Duodenal mucosa (tissue), 2 donors: ENCODE measurements around the gene MCCC2.
"Not testable (repeated sequence)": the region's sequence is repeated elsewhere in the genome, so short reads cannot be mapped to it uniquely, and the experiment has no call there.

Source experiments
- H3K27ac ChIP-seq: one replicate; pipeline ENCODE4 v1.7.0; 2013; ENCODE audit warnings: low read depth, low read length
- H3K27me3 ChIP-seq, 2 donors: one replicate each; pipeline ENCODE4 v1.7.0; 2013; ENCODE audit warnings: low read length in 2 of 2, control low read depth in 1 of 2; ENCODE audit not compliant: insufficient read depth in 2 of 2, control insufficient read depth in 1 of 2
- H3K36me3 ChIP-seq, 2 donors: one replicate each; pipeline ENCODE4 v1.7.0; 2013; ENCODE audit warnings: low read length in 2 of 2, control low read depth in 1 of 2; ENCODE audit not compliant: insufficient read depth in 2 of 2, control insufficient read depth in 1 of 2
- H3K4me1 ChIP-seq, 2 donors: one replicate each; pipeline ENCODE4 v1.7.0; 2013; ENCODE audit warnings: low read length in 2 of 2, control low read depth in 1 of 2; ENCODE audit not compliant: insufficient read depth in 2 of 2, control insufficient read depth in 1 of 2
- H3K4me3 ChIP-seq, 2 donors: one replicate each; pipeline ENCODE4 v1.7.0; 2013; ENCODE audit warnings: low read length in 2 of 2, low read depth in 1 of 2
- H3K9ac ChIP-seq, 2 donors: one replicate each; pipeline ENCODE4 v1.7.0; 2013; ENCODE audit warnings: low read length in 2 of 2, low read depth in 1 of 2
- H3K9me3 ChIP-seq, 2 donors: one replicate each; pipeline ENCODE4 v1.7.0; 2013; ENCODE audit warnings: low read length in 2 of 2, control low read depth in 1 of 2; ENCODE audit not compliant: control insufficient read depth in 1 of 2

MCCC2 gene

GRCh38 chr5:71597001-71597400, 9.9 kb downstream of the MCCC2 start:
- no peaks in the 10 kb centered on the region for H3K9me3 ChIP-seq
- no peak overlapping the region for H3K4me3 ChIP-seq
- H3K27me3 ChIP-seq: no peaks in the 10 kb centered on the region
- peaks cover 13 to 57% of the 10 kb centered on the region in 2 donors for H3K36me3 ChIP-seq
- H3K27ac ChIP-seq: no peak overlapping the region
- no peak overlapping the region for H3K9ac ChIP-seq
- H3K4me1 ChIP-seq: peaks cover 0 to 4% of the 10 kb centered on the region in 2 donors

DNA sequence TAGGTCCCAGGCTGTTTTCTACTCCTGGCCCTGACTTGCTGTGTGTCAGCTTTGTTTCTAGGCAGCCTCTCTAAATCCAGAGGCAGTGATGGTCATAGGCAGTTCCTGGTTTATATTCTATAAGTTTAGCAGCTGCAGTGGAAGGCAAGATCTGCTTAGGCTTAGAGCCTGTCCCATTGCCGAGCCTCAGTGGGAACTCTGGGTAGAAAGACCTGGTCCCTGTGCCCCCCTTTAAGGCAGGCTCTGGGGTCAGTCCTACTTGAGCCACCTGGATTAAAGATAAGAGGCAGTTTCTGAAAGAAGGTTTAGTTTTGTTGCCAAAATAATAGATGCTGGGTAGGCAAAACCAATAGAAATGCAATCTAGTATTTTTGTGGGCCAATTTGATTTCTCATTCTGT, 13.6 kb downstream of the MCCC2 start:
- no peak overlapping the region for H3K9ac ChIP-seq
- peaks cover 0 to 4% of the 10 kb centered on the region in 2 donors for H3K4me1 ChIP-seq
- H3K36me3 ChIP-seq: peaks cover 13 to 66% of the 10 kb centered on the region in 2 donors
- no peaks in the 10 kb centered on the region for H3K27me3 ChIP-seq
- H3K27ac ChIP-seq: no peak overlapping the region
- no peak overlapping the region for H3K4me3 ChIP-seq
- no peaks in the 10 kb centered on the region for H3K9me3 ChIP-seq

DNA sequence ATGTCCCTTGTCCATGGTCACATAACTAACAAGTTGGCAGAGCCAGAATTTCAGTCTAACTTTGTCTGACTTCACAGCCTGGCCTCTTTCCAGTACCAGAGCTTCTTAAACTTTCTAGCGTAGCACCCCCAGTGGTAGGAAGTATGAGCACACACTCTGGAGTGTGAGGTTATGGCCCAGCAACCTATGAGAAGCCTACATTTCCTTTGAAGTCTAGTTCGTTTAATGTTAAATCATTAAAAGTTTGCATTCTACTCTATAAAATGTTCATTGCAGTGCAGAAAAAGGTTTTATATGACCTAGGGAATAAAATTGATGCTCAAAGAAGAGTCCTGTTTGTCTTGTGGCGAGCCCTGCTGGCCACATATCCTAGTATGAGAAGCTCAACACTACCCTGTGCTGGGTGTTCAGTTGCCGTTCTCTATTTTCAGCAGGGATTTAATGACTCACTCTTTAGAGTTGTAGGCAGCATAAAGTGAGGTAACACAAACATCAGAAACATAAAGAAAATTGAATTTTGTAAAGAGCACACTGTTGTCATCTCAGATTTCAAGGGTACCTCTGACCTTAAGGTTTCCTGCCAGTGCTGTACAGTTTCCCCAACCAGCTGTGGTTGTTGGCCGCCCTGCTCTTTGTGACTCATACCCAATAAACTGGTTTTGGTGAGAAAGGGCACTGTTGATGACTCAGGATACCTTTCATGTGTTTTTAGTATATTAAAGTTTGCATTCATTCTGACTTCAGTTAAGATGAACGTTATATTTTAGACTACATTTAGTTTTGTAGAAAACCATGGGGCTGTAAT, 14.3 kb downstream of the MCCC2 start:
- Histone ChIP-seq H3K4me3 (no peak overlapping the region), H3K27me3 (no peaks in the 10 kb centered on the region), H3K36me3 (peaks cover 11 to 63% of the 10 kb centered on the region in 2 donors), H3K9ac (no peak overlapping the region), H3K9me3 (no peaks in the 10 kb centered on the region), H3K27ac (no peak overlapping the region), H3K4me1 (peaks cover 0 to 4% of the 10 kb centered on the region in 2 donors)

GRCh38 chr5:71609916-71610315, 22.8 kb downstream of the MCCC2 start:
- H3K9me3 ChIP-seq, H3K36me3 ChIP-seq, H3K27ac ChIP-seq, H3K4me3 ChIP-seq, H3K9ac ChIP-seq, H3K27me3 ChIP-seq, H3K4me1 ChIP-seq: not testable (repeated sequence)

DNA sequence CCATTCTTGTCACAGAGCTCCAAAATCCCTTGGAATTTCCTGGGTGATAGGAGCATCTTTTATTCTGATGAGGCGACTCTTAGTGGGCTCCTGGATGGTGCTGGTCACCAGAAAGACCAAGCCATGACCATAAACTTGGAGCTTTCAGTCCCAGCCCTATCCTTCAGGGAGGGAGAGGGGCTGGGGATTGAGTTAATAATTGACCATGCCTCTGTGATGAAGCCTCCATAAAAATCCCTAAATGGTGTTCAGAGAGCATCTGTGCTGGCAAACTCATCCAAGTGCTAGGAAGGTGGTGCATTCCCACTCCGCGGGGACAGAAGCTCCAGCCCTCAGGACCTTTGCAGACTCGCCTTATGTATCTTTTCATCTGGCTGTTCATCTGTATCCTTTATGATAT, 28.7 kb downstream of the MCCC2 start:
- H3K27ac ChIP-seq: no peak overlapping the region
- H3K9ac ChIP-seq: no peak overlapping the region
- H3K4me1 ChIP-seq: no peaks in the 10 kb centered on the region
- H3K9me3 ChIP-seq: no peaks in the 10 kb centered on the region
- no peaks in the 10 kb centered on the region for H3K27me3 ChIP-seq
- H3K4me3 ChIP-seq: no peak overlapping the region
- H3K36me3 ChIP-seq: peaks cover 8 to 25% of the 10 kb centered on the region in 2 donors

- H3K27me3 ChIP-seq: no peaks in the 10 kb centered on the region
- no peaks in the 10 kb centered on the region for H3K9me3 ChIP-seq
- peaks cover 8 to 23% of the 10 kb centered on the region in 2 donors for H3K36me3 ChIP-seq
- no peak overlapping the region for H3K9ac ChIP-seq
- no peak overlapping the region for H3K4me3 ChIP-seq
- no peak overlapping the region for H3K27ac ChIP-seq
- no peaks in the 10 kb centered on the region for H3K4me1 ChIP-seq
Measured at GRCh38 chr5:71620630-71621029, 33.5 kb downstream of the MCCC2 start.

DNA sequence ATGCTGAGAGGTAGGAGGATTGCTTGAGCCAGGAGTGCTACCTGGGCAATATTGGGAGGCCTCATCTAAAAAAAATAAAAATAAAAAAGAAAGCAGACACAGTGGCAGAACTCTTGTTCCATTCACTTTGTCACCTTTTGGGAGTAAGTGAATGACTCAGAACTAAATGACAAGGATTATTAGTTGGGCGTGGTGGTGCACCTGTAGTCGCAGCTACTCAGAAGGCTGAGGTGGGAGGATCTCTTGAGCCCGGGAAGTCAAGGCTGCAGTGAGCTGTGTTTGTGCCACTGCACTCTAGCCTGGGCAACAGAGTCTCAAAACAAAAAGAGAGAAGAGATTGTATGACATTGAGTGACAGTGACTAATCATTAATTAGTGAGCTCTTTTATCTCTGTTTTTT, 34.1 kb downstream of the MCCC2 start:
- peaks cover 2 to 18% of the 10 kb centered on the region in 2 donors for H3K36me3 ChIP-seq
- H3K9ac ChIP-seq: no peak overlapping the region

DNA sequence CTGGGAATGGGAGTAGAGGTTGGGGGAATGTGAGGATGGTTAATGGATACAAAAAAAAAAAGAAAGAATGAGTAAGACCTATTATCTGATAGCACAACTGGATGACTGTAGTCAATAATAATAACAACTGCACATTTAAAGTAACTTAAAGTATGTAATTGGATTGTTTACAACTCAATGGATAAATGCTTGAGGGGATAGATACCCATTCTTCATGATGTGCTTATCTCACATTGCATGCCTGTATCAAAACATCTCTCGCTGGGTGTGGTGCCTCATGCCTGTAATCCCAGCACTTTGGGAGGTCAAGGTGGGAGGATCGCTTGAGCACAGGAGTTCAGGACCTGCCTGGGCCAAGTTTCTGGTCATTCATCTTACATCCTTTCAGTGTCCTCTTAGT, 34.6 kb downstream of the MCCC2 start:
- Histone ChIP-seq H3K4me3 (no peak overlapping the region), H3K36me3 (peaks cover 0 to 17% of the 10 kb centered on the region in 2 donors), H3K9me3 (no peaks in the 10 kb centered on the region), H3K9ac (no peak overlapping the region), H3K4me1 (no peaks in the 10 kb centered on the region), H3K27ac (no peak overlapping the region), H3K27me3 (no peaks in the 10 kb centered on the region)

More for the DNA sequence above, 34.1 kb downstream of the MCCC2 start:
- Histone ChIP-seq H3K27ac (no peak overlapping the region), H3K27me3 (no peaks in the 10 kb centered on the region), H3K4me1 (no peaks in the 10 kb centered on the region), H3K4me3 (no peak overlapping the region), H3K9me3 (no peaks in the 10 kb centered on the region)

- H3K36me3 ChIP-seq: peaks cover 0 to 17% of the 10 kb centered on the region in 2 donors
- no peak overlapping the region for H3K9ac ChIP-seq
- H3K9me3 ChIP-seq: no peaks in the 10 kb centered on the region
- no peaks in the 10 kb centered on the region for H3K4me1 ChIP-seq
- H3K4me3 ChIP-seq: no peak overlapping the region
- no peaks in the 10 kb centered on the region for H3K27me3 ChIP-seq
- H3K27ac ChIP-seq: no peak overlapping the region
Measured at GRCh38 chr5:71623221-71623794, 36.2 kb downstream of the MCCC2 start.

GRCh38 chr5:71629950-71630349, 42.8 kb downstream of the MCCC2 start:
- Histone ChIP-seq H3K9me3 (no peaks in the 10 kb centered on the region), H3K27ac (no peak overlapping the region)

More at GRCh38 chr5:71629950-71630349, 42.8 kb downstream of the MCCC2 start:
- Histone ChIP-seq H3K9ac (no peak overlapping the region), H3K4me1 (no peaks in the 10 kb centered on the region), H3K27me3 (no peaks in the 10 kb centered on the region), H3K36me3 (peaks cover 13 to 34% of the 10 kb centered on the region in 2 donors), H3K4me3 (no peak overlapping the region)
